C4-2B (cell line): ENCODE data around the gene MYH4.

Experiments
- CTCF ChIP-seq: fragments of 450-650 bp; conservative IDR thresholded peaks from 2 replicates; pipeline ENCODE4 v1.5.1; 2017; ENCODE audit warnings: mild to moderate bottlenecking
- ZFX ChIP-seq: fragments of 450-650 bp; IDR thresholded peaks from 2 replicates; pipeline ENCODE4 v1.6.1; 2017

DNA sequence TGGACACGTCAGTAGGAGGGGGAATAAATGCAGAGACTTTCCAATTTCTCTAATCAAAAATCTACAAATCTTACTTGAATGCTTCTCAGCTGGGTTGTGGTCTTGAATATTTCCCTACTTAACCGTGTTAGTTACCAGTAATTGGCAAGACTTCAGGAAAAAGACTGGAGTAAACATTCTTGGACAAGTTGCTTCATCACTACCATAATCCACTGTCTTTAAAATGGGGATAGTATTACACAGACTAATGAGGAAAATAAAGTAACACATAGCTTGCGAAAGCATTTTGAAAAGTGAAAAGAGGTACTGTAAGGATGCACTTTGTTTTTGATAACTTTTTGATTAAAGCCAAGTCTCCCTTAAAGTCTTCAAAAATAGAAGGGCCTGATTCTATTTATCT, 30.6 kb upstream of the MYH4 start:
- no peak for TF ChIP-seq CTCF
- TF ChIP-seq ZFX, result no peak
